H1 (cell line): ENCODE data around the gene OLFM3. TPM values are rescaled to one million over a fixed set of nuclear protein-coding genes. Genes with fewer than 3 reads are reported as not detected.

Source experiments
- CTCF ChIA-PET: fragments of 300-600 bp; sonication (Branson Sonifier 250); formaldehyde crosslinking; loops from one replicate; lab custom pipeline; 2021; ENCODE audit not compliant: partially characterized antibody; lab: Charles Lee
- POLR2A ChIA-PET: fragments of 300-600 bp; sonication (Branson Sonifier 250); formaldehyde crosslinking; loops from one replicate; lab custom pipeline; 2021; ENCODE audit warnings: inconsistent platforms; ENCODE audit not compliant: partially characterized antibody; lab: Charles Lee
- DNase-seq, 2 experiments: peaks; one replicate each; pipeline versions ENCODE4 v3.0.0 to v3.0.0-alpha.2; 2010 to 2022; ENCODE audit warnings: low spot score in 2 of 2, low read depth in 1 of 2, mixed read lengths in 1 of 2
- FAIRE-seq: peaks from 2 replicates; lab custom pipeline; 2011; peaks lifted over from hg19 to GRCh38; lab: Jason Lieb, UNC
- H2AFZ ChIP-seq: 2 replicates; pipeline ENCODE4 v1.8.1; 2012; ENCODE audit warnings: low read length, inconsistent platforms
- H2AK5ac ChIP-seq: 2 replicates; pipeline ENCODE4 v1.6.1; 2013; ENCODE audit warnings: low read depth, low read length
- H2BK120ac ChIP-seq: replicated peaks from 2 replicates; pipeline ENCODE3; 2013; ENCODE audit warnings: low read depth, low read length, inconsistent platforms
- H2BK12ac ChIP-seq: 2 replicates; pipeline ENCODE4 v1.6.1; 2013; ENCODE audit warnings: low read depth, low read length
- H2BK15ac ChIP-seq: 2 replicates; pipeline ENCODE4 v1.6.1; 2013; ENCODE audit warnings: low read length
- H2BK20ac ChIP-seq: 2 replicates; pipeline ENCODE4 v1.6.1; 2013; ENCODE audit warnings: low read length
- H2BK5ac ChIP-seq: 2 replicates; pipeline ENCODE4 v1.6.1; 2013; ENCODE audit warnings: low read depth, low read length
- H3K14ac ChIP-seq: 2 replicates; pipeline ENCODE4 v1.6.1; 2013; ENCODE audit warnings: inconsistent platforms; ENCODE audit not compliant: insufficient read length
- H3K18ac ChIP-seq: 2 replicates; pipeline ENCODE4 v1.6.1; 2013; ENCODE audit warnings: low read length; ENCODE audit errors: extremely low read depth
- H3K23ac ChIP-seq: 2 replicates; pipeline ENCODE4 v1.6.1; 2013; ENCODE audit warnings: inconsistent platforms; ENCODE audit not compliant: insufficient read length
- H3K23me2 ChIP-seq: 2 replicates; pipeline ENCODE4 v1.6.1; 2013; ENCODE audit warnings: low read depth, low read length
- H3K27ac ChIP-seq: 2 replicates; pipeline ENCODE4 v1.6.1; 2011; ENCODE audit warnings: low read depth, low read length, inconsistent platforms
- H3K27me3 ChIP-seq, 4 experiments: replicated peaks in 1 of 4; 1 replicate in 1 of 4; 2 replicates in 3 of 4; pipeline versions ENCODE4 v1.6.1 to v1.8.1; 2011 to 2013; ENCODE audit warnings: low read length in 3 of 4, mild to moderate bottlenecking in 3 of 4, inconsistent platforms in 2 of 4, mixed read lengths in 2 of 4, moderate library complexity in 1 of 4; ENCODE audit not compliant: control insufficient read depth in 3 of 4, insufficient read depth in 3 of 4; ENCODE audit errors: extremely low read depth in 1 of 4
- H3K36me3 ChIP-seq, 4 experiments: 2 replicates each; pipeline versions ENCODE4 v1.6.1 to v1.8.1; 2011 to 2013; ENCODE audit warnings: mild to moderate bottlenecking in 4 of 4, low read length in 3 of 4, moderate library complexity in 2 of 4, control low read depth in 1 of 4, inconsistent platforms in 1 of 4; ENCODE audit not compliant: insufficient read depth in 4 of 4, control insufficient read depth in 2 of 4
- H3K4ac ChIP-seq: replicated peaks from 2 replicates; pipeline ENCODE3; 2013; ENCODE audit warnings: low read length, low read depth, mixed read lengths, inconsistent platforms; ENCODE audit not compliant: insufficient read length
- H3K4me1 ChIP-seq, 4 experiments: replicated peaks in 1 of 4; 1 replicate in 1 of 4; 2 replicates in 3 of 4; pipeline versions ENCODE4 v1.6.1 to v1.8.1; 2011 to 2013; ENCODE audit warnings: low read length in 3 of 4, inconsistent platforms in 2 of 4, mixed read lengths in 1 of 4; ENCODE audit not compliant: insufficient read depth in 4 of 4, control insufficient read depth in 3 of 4
- H3K4me2 ChIP-seq, 2 experiments: 2 replicates each; pipeline versions ENCODE4 v1.6.1 to v1.8.1; 2011 to 2013; ENCODE audit warnings: low read depth in 2 of 2, low read length in 2 of 2, control low read depth in 1 of 2, inconsistent platforms in 1 of 2, mild to moderate bottlenecking in 1 of 2; ENCODE audit not compliant: insufficient read depth in 1 of 2
- H3K4me3 ChIP-seq, 4 experiments: fragments of 200-600, 300-600 bp in 1 of 4; sonication (generic), shearing (Covaris generic), sonication (Bioruptor Twin) in 1 of 4; 2 replicates each; pipeline versions ENCODE4 v1.5.1 to v1.8.1; 2011 to 2016; ENCODE audit warnings: low read length in 4 of 4, low read depth in 3 of 4, control low read depth in 2 of 4, inconsistent platforms in 2 of 4, mild to moderate bottlenecking in 2 of 4, mixed read lengths in 1 of 4, moderate library complexity in 1 of 4; ENCODE audit not compliant: insufficient read depth in 2 of 4; ENCODE audit errors: extremely low read depth in 1 of 4
- H3K56ac ChIP-seq: replicated peaks from 2 replicates; pipeline ENCODE3; 2013; ENCODE audit warnings: low read depth, mild to moderate bottlenecking, mixed read lengths, low read length, inconsistent platforms; ENCODE audit not compliant: insufficient read length
- H3K79me1 ChIP-seq: 2 replicates; pipeline ENCODE4 v1.6.1; 2013; ENCODE audit warnings: low read depth, low read length, control low read depth
- H3K79me2 ChIP-seq, 2 experiments: 2 replicates each; pipeline versions ENCODE4 v1.6.1 to v1.8.1; 2012 to 2013; ENCODE audit warnings: low read length in 2 of 2, mild to moderate bottlenecking in 2 of 2, inconsistent platforms in 1 of 2; ENCODE audit not compliant: insufficient read depth in 2 of 2, control insufficient read depth in 1 of 2
- H3K9ac ChIP-seq, 4 experiments: replicated peaks in 1 of 4; 1 replicate in 1 of 4; 2 replicates in 3 of 4; pipeline versions ENCODE4 v1.6.1 to v1.8.1; 2011 to 2013; ENCODE audit warnings: low read depth in 3 of 4, low read length in 3 of 4, control low read depth in 2 of 4, mild to moderate bottlenecking in 2 of 4, moderate library complexity in 2 of 4, inconsistent platforms in 1 of 4; ENCODE audit errors: extremely low read depth in 1 of 4
- H3K9me3 ChIP-seq, 2 experiments: 2 replicates each; pipeline versions ENCODE4 v1.6.1 to v1.8.1; 2012 to 2013; ENCODE audit warnings: mild to moderate bottlenecking in 2 of 2, moderate library complexity in 2 of 2, control low read depth in 1 of 2, inconsistent platforms in 1 of 2, low read depth in 1 of 2, low read length in 1 of 2, mixed read lengths in 1 of 2; ENCODE audit not compliant: insufficient read depth in 2 of 2
- H4K20me1 ChIP-seq, 2 experiments: replicated peaks in 1 of 2; 2 replicates each; pipeline versions ENCODE3 to v1.8.1; 2011 to 2013; ENCODE audit warnings: inconsistent platforms in 2 of 2, low read length in 2 of 2, mild to moderate bottlenecking in 1 of 2; ENCODE audit not compliant: insufficient read depth in 2 of 2, control insufficient read depth in 1 of 2
- H4K5ac ChIP-seq: 2 replicates; pipeline ENCODE4 v1.6.1; 2013; ENCODE audit warnings: low read length, low read depth, mixed read lengths, inconsistent platforms; ENCODE audit not compliant: insufficient read length
- H4K8ac ChIP-seq: 2 replicates; pipeline ENCODE4 v1.8.0; 2013; ENCODE audit warnings: mild to moderate bottlenecking, moderate library complexity, low read length, inconsistent platforms; ENCODE audit not compliant: insufficient read depth; ENCODE audit errors: extremely low read depth
- H4K91ac ChIP-seq: replicated peaks from 2 replicates; pipeline ENCODE3; 2013; ENCODE audit warnings: low read length, mixed read lengths, inconsistent platforms; ENCODE audit not compliant: insufficient read length
- ASH2L ChIP-seq: fragments of 200-600, 300-600 bp; sonication (generic); IDR thresholded peaks from one replicate; pipeline ENCODE4 v1.7.1; 2017; ENCODE audit warnings: low read length
- KDM4A ChIP-seq: IDR thresholded peaks from one replicate; pipeline ENCODE4 v1.7.1; 2012; ENCODE audit warnings: low read depth, mild to moderate bottlenecking, moderate library complexity, low read length, inconsistent platforms; ENCODE audit not compliant: severe bottlenecking
- POLR2A ChIP-seq, 2 experiments: IDR thresholded peaks; 1 replicate in 1 of 2; 2 replicates in 1 of 2; pipeline ENCODE4 v1.6.1; 2011; ENCODE audit warnings: low read depth in 2 of 2, low read length in 2 of 2, mild to moderate bottlenecking in 2 of 2; ENCODE audit errors: control extremely low read depth in 1 of 2
- TAF7 ChIP-seq: optimal IDR thresholded peaks from 2 replicates; pipeline ENCODE3; 2011; ENCODE audit warnings: low read depth, mild to moderate bottlenecking, inconsistent platforms, low read length, moderate library complexity, borderline replicate concordance
- WGBS, 2 experiments: shearing (Covaris generic) in 1 of 2; methylation state at CpG; one replicate each; pipeline versions ENCODE4 v1.1.6 to v1.1.7; 2013 to 2015; ENCODE audit warnings: low lambda C conversion rate in 2 of 2, mixed read lengths in 2 of 2, inconsistent platforms in 1 of 2, low coverage in 1 of 2, missing lambda C conversion rate in 1 of 2; ENCODE audit not compliant: insufficient replicate concordance in 2 of 2, insufficient coverage in 1 of 2, insufficient read length in 1 of 2; ENCODE audit errors: extremely low coverage in 1 of 2, missing lambda C conversion rate in 1 of 2; 5-methylcytosine and 5-hydroxymethylcytosine counted together
- polyA plus RNA-seq, 7 experiments: library from polyadenylated mRNA; depleted of rRNA in 3 of 7; stranded (reverse) in 5 of 7; unstranded in 2 of 7; fragments of >200 nt in 5 of 7; fragments of 200-250 nt in 2 of 7; gene quantifications; 1 replicate in 5 of 7; 2 replicates in 1 of 7; 4 replicates in 1 of 7; pipeline versions ENCODE4 v1.2.1 to v1.2.3, GENCODE V29; 2011 to 2013; ENCODE audit warnings: missing spikeins in 2 of 7, mixed read lengths in 2 of 7
- total RNA-seq: library from RNA; stranded (reverse); fragmentation: NEBNext Ultra II Directional; extraction: Animal tissue kit (Norgen Biotek cat#: 25700); gene quantifications from 2 replicates; pipeline ENCODE4 v1.2.1, GENCODE V29; 2021
- TF ChIP-seq, protein P1 (sequence below): IDR thresholded peaks from 2 replicates; pipeline ENCODE4 v1.6.1; 2012; ENCODE audit warnings: inconsistent platforms

Gene OLFM3
- total and polyA plus RNA-seq, 2 of the 8 experiments (the other 6 are each of a cell fraction or from before 2014, with no cell fraction given), result 0.30 to 0.32 TPM

DNA sequence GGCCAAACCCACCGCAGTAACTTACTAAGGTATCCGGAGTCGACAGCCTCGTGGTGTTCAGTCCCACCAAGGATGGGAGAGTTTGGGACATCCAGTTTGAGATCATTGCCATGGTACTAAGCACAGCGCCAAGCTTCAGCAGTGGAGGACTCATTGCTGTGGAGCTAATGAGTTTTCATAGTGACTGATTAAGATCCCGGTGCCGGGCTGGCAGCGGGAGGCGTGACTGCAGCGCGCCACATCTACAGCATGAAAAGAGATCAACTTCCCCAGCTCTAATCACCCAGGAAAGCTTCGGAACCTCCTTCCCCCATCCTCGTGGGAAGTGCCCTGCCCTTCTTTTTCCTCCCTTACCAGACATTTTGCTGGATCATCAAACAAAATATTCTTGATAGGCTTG, 149.9 kb downstream of the OLFM3 start:
- Histone ChIP-seq H3K79me1 (no peaks in the 10 kb centered on the region), H3K18ac (peak overlapping the region; percentile 85; the same call in 1 of the 2 replicates), H2AK5ac (no peak overlapping the region), H2BK12ac (peak overlapping the region; percentile 98; the same call in 1 of the 2 replicates), H3K27me3 (no peaks in the 10 kb centered on the region), H3K36me3 (no peaks in the 10 kb centered on the region), H3K79me2 (no peaks in the 10 kb centered on the region), H3K4me2 (peak overlapping the region; percentile 79 to 89), H3K27ac (no peak overlapping the region), H2BK15ac (no peak overlapping the region), H2BK20ac (peak overlapping the region; percentile 89), H3K4ac (no peak overlapping the region), H3K23ac (no peak overlapping the region), H3K4me1 (peaks cover 2 to 7% (median 6%) of the 10 kb centered on the region in 4 experiments; a peak in 5 of 7 replicates), H3K4me3 (peak overlapping the region; percentile 31 to 55 (median 34); a peak in 7 of 8 replicates), H2AFZ (peak overlapping the region; percentile 99), H2BK5ac (0 out of 2 replicates have a peak overlapping the region, but pooled peaks have one; percentile 35), H3K9ac (no peak overlapping the region; a peak in 1 of 7 replicates), H2BK120ac (peak overlapping the region; percentile 96), H4K8ac (peak overlapping the region; percentile 81; the same call in 1 of the 2 replicates), H3K14ac (no peak overlapping the region), H3K56ac (peak overlapping the region; percentile 5), H3K9me3 (no peaks in the 10 kb centered on the region), H4K91ac (peak overlapping the region; percentile 96), H3K23me2 (no peaks in the 10 kb centered on the region), H4K5ac (no peak overlapping the region), H4K20me1 (no peaks in the 10 kb centered on the region)
- FAIRE-seq (no peak), DNase-seq (peak in 1 of 2 experiments; percentile 51)
- CTCF ChIA-PET, result interaction anchor here (0.7 to 1.3 kb wide), 4 partner anchors 18 to 149 kb away, joined by 3 to 4 read pairs (median 4); no protein-coding TSS in a partner anchor
- POLR2A ChIA-PET, result no interaction called here
- peak in 1 of 2 experiments; percentile 49; a peak in 2 of 3 replicates for TF ChIP-seq POLR2A (IDR thresholded peaks at IDR 0.05; ENCODE audit: control extremely low read depth in 1 of 2, low read depth in 2 of 2, low read length in 2 of 2)
- TF ChIP-seq TAF7, result no peak
- TF ChIP-seq, protein P1, sequence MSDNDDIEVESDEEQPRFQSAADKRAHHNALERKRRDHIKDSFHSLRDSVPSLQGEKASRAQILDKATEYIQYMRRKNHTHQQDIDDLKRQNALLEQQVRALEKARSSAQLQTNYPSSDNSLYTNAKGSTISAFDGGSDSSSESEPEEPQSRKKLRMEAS, result 0 out of 2 replicates have a peak, but pooled peaks have one; percentile 30
- TF ChIP-seq KDM4A, result peak; percentile 33
- peak; percentile 55 for TF ChIP-seq ASH2L
- WGBS, 2 experiments, result 23% methylated on average over 13 of the region's 13 CpGs; no CpG with 5 or more reads in 1 of the 2 experiments
